ENCODE data around the gene SERPINB12. TPM values are rescaled to one million over a fixed set of nuclear protein-coding genes. Genes with fewer than 3 reads are reported as not detected.

SERPINB12 gene
- total RNA-seq, 4 donors from 2014 or later: 62.8 to 185 (median 112) TPM

- intact Hi-C loops (cut with DNase I; ENCODE audit: low total_unique reads): no loop called here
- TF ChIP-seq POLR2A (IDR thresholded peaks at IDR 0.05): no peak
- TF ChIP-seq CTCF (IDR thresholded peaks at IDR 0.05): no peak
- 57 to 72% methylated on average over 3 of the region's 3 CpGs for WGBS, 2 donors
These were observed 22.0 kb upstream of the SERPINB12 start for GRCh38 chr18:63520053-63520685.

DNA sequence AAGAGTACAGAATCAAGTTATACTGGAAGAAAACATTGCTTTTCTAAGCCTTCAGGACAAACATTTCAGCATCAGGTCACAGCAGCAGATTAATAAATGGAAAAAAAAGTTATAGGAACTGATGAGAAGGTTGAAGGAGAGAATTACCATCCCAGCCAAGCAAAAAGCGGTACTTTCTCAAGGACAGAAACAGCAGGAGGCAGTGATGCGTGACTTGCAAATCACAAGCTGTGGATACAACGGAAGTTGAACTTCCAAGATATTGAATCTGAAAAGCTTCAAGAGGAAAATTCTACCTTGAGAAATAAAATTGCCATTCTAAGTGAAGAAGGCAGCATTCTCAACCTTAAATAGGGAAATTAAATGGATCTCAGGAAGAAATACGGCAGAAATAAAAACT lies 18.5 kb upstream of the SERPINB12 start:
- H3K4me3 ChIP-seq (ENCODE audit: low read depth, poor library complexity, severe bottlenecking): no peak overlapping the region
- DNase-seq (ENCODE audit: low spot score in 2 of 2): no peak
- no peak for TF ChIP-seq POLR2A (IDR thresholded peaks at IDR 0.05)
- no peak for TF ChIP-seq CTCF (IDR thresholded peaks at IDR 0.05)
- intact Hi-C loops (cut with DNase I; ENCODE audit: low total_unique reads): no loop called here
- 77 to 78% methylated on average over 4 of the region's 4 CpGs for WGBS, 2 donors

More at GRCh38 chr18:63520053-63520685, 22.0 kb upstream of the SERPINB12 start:
- no peak overlapping the region for H3K4me3 ChIP-seq (ENCODE audit: low read depth, poor library complexity, severe bottlenecking)
- no peak for DNase-seq (ENCODE audit: low spot score in 2 of 2)

- DNase-seq (ENCODE audit: low spot score in 2 of 2): no peak
- TF ChIP-seq POLR2A (IDR thresholded peaks at IDR 0.05) (no peak), CTCF (IDR thresholded peaks at IDR 0.05) (no peak)
- intact Hi-C loops (cut with DNase I; ENCODE audit: low total_unique reads): no loop called here
- H3K4me3 ChIP-seq (ENCODE audit: low read depth, poor library complexity, severe bottlenecking): no peak overlapping the region
These were observed 14.9 kb upstream of the SERPINB12 start for GRCh38 chr18:63527251-63527650.

DNA sequence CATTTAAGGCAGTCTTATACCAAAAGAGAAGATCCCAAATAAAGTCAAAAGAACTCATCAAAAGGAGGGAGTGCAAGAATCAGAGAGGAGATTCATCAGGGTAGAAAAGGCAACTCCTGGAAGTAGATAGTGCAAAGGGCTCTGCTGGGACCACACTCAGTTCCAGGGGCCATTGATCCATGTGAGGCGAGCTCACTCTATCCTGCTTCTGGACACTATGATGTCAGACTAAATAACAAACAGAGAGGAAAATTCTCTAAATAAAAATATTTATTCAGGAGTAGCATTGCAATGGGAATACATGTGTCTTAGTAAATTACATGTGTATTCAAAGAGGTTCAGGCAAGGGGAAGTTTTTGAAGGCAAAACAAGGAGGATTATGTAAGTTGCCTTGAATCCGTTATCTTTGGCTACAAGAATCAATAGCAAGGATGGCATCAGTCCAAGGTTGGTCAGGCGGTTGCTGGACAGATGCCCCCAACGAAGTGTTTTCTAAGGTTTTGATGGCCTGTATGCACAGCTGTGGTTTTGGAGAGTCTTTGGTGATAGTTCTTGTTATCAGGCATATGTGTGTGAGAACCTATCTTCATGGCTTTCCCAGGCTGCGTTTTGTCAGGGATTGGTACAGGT lies 13.2 kb upstream of the SERPINB12 start:
- TF ChIP-seq POLR2A (IDR thresholded peaks at IDR 0.05) (no peak), CTCF (IDR thresholded peaks at IDR 0.05) (no peak)
- no peak overlapping the region for H3K4me3 ChIP-seq (ENCODE audit: low read depth, poor library complexity, severe bottlenecking)
- intact Hi-C loops (cut with DNase I; ENCODE audit: low total_unique reads): no loop called here
- no peak for DNase-seq (ENCODE audit: low spot score in 2 of 2)
- 80% methylated on average over 5 of the region's 5 CpGs for WGBS, 2 donors

- intact Hi-C loops (cut with DNase I; ENCODE audit: low total_unique reads): no loop called here
- DNase-seq (ENCODE audit: low spot score in 2 of 2): no peak
- H3K4me3 ChIP-seq (ENCODE audit: low read depth, poor library complexity, severe bottlenecking): no peak overlapping the region
- WGBS, 2 donors: 63 to 66% methylated on average over 2 of the region's 2 CpGs
- no peak for TF ChIP-seq POLR2A (IDR thresholded peaks at IDR 0.05)
- TF ChIP-seq CTCF (IDR thresholded peaks at IDR 0.05): no peak
These were observed 9.7 kb upstream of the SERPINB12 start for GRCh38 chr18:63532471-63532870.

GRCh38 chr18:63534615-63535014 lies 7.6 kb upstream of the SERPINB12 start:
- intact Hi-C loops (cut with DNase I; ENCODE audit: low total_unique reads): no loop called here
- TF ChIP-seq CTCF (IDR thresholded peaks at IDR 0.05) (no peak), POLR2A (IDR thresholded peaks at IDR 0.05) (no peak)
- no peak for DNase-seq (ENCODE audit: low spot score in 2 of 2)
- H3K4me3 ChIP-seq (ENCODE audit: low read depth, poor library complexity, severe bottlenecking): no peak overlapping the region
- WGBS, 2 donors: 33 to 39% methylated on average over 4 of the region's 4 CpGs
